HG03378 (cell line): Measurements from ENCODE around the gene TSACC.

ENCODE experiments used
- ATAC-seq: cut with Tn5 transposase; IDR thresholded peaks from one replicate; pipeline ENCODE4 v1.9.1; 2021; ENCODE audit warnings: mild to moderate bottlenecking, moderate library complexity; ENCODE audit not compliant: unreplicated experiment

Gene TSACC

GRCh38 chr1:156391701-156392100, 53.4 kb downstream of the TSACC start:
- no peak for ATAC-seq

GRCh38 chr1:156392452-156392853, 54.1 kb downstream of the TSACC start:
- no peak for ATAC-seq

GRCh38 chr1:156393095-156393494, 54.8 kb downstream of the TSACC start:
- no peak for ATAC-seq

GRCh38 chr1:156394082-156394481, 55.8 kb downstream of the TSACC start:
- no peak for ATAC-seq

GRCh38 chr1:156394835-156395461, 56.6 kb downstream of the TSACC start:
- no peak for ATAC-seq
